ENCODE data around the gene PAQR5.
"Not testable (repeated sequence)": the region's sequence is repeated elsewhere in the genome, so short reads cannot be mapped to it uniquely, and the experiment has no call there.

Gene PAQR5, protein sequence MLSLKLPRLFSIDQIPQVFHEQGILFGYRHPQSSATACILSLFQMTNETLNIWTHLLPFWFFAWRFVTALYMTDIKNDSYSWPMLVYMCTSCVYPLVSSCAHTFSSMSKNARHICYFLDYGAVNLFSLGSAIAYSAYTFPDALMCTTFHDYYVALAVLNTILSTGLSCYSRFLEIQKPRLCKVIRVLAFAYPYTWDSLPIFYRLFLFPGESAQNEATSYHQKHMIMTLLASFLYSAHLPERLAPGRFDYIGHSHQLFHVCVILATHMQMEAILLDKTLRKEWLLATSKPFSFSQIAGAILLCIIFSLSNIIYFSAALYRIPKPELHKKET

DNA sequence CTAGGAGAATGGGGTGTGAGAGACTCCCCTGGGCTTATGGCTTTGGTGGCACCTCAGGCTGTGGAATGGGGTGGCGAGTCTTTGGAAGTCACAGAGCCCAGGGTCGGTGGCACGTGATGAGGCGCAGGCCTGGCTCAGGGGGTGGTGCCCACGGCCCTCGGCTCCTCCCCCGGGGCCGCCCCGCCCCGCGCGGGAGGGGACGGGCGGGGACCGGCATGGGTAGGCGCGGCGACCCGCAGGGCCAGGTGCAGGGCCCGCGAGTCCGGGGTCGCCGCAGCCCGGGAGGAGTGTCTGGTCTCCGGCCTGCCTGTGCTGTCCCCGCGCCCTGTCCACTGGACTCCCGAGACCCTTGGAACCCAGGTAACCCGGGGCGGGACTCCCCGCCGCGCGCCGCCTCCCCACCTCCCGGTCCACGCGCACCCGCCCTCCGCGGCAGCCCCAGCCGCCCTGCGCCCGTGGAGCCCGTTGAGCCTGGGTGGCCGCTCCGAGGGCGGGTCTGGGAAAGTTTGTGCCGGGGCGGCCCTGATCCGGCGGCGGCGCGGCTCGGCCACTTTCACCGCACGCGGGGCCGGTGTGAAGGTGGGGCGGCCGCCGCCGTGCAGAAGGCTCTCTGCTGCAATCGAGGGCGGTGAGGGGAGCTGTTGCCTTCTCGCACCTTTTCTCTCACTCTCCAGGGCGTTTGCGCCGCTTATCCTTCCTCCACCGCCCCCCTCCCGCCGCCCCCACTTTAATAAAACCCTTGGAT lies at the start of gene PAQR5:
Gene PAQR5 (plus strand): TSS at position 216 of the 745 bp plus-strand sequence. CDS start 61,169 bp downstream, outside the sequence.
- DNase-seq = no peak

DNA sequence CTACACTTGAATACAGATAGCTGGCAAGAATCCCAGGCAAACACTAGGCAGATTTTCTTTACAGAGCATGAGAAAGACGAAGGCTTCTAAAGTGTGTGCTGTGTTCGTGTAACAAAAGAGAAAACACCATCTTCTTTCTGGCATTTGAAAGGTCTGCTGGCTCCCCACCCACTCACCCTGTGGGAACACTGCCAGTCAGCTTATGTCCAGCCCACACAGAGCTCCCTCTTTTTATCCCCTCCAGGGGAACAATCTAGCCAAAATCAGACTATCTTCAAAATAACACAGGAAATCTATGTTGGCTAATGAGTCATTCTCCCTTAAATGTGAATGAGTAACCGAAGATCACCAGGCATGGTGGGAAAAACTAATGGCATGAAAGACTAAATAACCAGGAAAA lies 45.6 kb upstream of the PAQR5 start:
- DNase-seq = no peak

DNA sequence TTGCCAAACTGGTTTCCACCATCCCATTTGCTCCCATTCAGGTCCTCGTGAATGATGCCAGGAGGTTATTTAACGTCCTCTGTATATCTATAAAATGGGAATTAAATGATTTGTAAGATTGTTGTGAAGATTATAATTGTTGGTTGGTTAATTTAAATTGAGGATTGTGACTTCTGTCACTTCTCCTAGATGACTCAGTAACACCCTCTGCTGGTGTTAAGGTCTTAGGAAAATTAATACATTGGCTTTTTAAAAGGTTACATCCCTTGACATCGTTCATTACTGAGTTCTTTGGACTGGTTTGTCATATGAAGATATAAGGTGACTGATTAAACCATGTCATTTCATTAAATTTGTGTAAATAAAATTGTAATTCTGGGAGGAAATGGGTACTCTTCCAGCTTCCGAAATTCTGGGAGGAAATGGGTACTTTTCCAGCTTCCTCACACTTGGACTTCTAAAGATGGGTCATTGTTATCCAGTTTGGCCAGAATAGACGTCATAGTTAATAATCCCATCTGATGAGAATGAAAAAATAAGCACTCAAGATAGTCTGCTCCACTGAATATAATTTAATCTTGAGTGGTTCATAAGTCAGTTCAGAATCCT lies 33.3 kb upstream of the PAQR5 start:
- no peak for DNase-seq

DNA sequence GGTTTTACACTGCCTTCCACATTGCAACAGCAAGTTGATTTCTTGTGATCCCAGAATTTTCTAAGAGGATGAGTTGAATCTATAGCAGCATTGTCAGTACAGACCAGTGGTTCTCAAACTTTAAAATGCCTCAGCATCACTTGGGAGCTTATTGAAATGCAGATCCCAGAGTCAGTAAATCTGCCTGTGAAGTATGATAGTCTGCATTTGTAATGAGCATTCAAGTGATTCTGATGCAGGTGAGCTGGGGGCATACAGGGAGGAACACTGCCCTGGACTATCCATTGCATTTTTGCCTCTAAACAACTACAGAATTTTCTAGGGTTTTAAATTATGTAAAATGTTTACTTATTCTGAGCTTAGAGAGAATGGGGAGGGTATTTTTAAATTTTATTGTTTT lies 27.5 kb upstream of the PAQR5 start:
- DNase-seq = no peak

DNA sequence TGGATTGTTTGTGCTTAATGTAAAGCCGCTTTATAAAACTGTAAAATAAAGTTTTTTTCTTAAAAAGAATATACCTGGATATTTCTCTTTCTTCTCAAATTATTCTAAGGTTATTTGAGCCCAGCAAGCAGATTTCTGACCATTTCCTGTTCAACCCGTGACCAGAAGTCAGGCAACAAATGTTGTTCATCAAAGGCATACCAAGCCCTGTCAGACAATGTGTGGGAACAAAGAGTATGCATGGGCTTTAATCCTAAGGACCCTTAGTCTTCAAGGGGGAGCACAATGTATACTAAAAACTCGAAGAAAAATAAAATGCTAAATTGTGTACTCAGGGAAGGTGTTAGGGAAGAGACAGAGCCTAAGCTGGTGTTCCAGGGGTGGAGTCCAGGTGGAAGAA lies 26.6 kb upstream of the PAQR5 start:
- no peak for DNase-seq

DNA sequence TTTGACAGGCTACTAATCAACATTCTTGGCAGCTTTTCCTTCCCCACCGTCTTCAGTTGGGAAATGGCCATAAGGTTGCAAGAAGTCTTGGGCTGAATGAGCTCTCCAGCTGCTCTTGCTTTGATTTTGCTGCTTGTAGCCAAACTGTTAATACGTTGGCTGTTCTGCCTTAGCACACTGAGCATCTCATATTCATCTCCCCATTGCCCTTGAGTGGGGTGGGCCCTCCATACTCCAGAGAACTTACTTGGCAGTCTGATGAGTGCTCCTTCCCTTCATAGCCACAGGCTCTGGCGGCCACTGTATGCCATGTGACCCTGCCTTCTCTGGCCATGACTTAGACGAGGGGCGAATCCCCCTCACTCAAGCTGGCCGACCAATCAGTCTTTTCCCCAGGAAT lies 25.8 kb upstream of the PAQR5 start:
- DNase-seq = no peak

DNA sequence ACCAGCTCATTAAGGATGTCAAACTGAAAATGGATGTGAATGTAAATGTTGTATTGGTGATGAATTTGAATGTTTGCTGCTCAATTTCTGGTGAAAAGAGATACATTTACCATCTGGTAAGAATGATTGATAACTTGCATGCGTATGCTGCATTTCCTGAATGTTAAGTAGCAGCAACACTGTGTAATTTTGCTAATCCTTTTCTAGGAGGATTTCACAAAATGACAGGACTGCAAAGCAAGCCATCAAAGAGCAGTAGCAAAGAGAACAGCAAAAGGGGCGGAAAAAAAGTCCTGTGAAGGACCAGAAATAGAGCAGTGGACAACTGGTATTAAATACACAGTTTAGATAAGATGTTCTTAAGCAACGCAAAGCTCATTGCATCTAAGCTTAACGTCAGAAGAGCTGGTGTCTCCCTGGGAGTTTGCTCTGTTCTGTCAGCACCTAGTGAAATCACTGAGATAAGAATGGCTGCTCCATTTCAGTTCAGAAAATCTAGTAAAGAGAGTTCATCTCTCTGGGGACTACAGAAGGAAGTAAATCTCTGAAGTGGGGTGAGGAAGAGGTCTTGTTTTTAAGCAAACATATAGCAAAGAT lies 23.5 kb upstream of the PAQR5 start:
- no peak for DNase-seq

DNA sequence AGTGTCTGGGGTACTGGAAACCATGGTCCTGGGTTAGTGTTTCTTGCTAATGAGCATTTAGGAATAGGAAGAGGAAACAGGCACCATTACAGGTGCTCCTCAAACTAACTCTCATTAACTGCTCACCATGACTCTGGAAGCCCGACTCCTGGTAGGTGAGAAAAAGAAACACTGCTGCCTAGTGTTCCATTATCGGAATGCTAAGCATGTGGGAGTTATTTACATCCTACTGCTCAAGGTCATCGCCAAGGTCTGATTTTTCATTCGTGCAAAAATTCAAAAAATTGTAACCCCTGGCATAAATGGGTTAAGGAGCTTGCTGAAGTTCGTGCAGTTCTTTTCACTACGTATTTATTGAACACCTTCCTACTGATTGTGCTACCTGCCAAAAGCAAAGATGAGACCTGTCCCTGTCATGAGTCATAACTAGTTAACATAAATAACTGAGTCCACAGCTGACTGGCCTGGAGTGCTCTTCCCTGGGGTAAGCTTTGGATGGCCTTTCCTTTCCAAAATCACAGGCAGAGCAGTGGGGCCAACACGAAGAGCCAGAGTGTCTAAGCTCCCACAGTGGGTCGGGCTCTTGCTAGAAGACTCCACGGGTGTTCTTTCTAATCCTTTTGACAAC lies 22.7 kb upstream of the PAQR5 start:
- DNase-seq = no peak

DNA sequence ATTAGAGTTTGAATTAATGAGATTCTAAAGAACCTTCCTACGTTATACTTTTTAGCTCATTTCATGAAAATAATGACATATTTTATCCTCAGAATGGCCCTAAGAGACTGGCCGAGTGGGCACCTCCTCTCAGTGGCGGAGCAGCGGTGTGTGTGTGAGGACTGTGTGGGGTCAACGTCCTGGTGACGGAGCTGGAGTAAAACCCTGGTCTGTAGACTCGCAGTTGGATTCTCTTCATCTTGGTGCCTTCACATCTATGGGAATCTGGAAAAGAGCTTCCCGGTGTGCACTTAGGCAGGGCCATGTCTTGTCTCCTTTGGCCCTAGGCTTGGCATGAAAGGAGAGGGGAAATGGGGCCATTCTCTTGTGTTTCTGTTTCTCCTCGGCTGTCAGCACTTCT lies 21.4 kb upstream of the PAQR5 start:
- DNase-seq = no peak

DNA sequence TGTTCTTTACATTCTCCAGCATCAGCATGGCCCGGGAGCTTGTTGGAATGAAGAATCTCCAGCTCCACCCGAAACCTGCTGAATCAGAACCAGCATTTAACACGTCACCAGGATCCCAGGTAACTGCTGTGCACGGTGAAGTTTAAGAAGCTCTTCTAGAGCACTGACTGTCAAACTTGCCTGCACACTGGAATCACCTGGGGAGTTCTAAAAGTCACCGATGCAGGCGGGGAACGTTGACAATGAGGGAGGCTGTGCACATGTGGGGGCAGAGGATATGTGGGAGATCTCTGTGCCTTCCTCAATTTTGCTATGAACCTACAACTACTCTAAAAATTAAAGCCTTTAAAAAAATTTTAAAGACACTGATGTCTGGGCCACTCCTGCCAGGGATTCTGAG lies 19.1 kb upstream of the PAQR5 start:
- DNase-seq = no peak

DNA sequence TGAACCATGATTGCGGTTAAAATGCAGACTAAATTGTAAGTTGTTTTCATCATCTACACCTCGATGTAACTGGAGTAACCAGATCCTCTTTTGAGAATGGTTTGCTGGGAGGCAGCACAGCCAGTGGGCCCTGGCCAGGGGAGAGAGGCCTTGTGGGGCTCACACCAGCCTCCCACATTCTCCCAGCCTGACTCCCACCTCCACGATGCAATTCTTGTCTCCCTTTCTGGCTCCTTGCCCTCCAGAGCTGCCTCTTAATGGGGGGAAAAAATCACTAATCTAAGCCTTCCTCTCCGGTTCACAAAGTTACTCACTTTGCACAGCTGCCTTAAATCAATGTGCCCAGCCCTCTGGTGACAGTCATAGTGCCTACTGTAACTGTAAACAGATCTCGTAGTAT lies 17.9 kb upstream of the PAQR5 start:
- DNase-seq = no peak

DNA sequence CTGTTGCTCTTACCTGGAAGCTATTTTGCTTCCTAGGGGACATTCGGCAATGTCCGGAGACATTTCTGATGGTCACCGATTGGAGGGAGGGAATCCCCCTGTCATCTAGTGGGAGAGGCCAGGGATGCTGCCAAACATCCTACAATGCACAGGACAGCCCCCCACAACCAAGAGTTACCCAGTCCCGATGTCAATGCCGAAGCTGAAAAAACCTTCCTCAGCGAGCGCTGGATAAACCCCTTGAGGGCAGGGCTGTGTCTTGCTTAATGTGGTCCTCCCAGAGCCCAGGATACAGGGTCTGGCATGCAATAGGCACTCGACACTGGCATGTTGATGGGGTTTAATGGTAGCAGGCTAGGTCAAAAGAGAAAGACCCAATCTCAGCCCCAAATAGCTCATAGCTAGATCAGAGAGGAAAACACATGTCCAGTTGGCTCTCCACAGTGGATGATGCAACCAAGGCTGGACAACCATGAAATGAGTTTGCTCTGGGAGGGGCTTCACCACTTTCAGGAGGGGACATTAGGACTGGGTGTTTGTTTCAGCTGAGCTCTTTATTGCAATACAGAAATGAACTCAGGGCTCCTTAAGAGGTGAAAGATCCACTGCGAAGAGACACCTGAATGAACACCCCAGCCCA lies 16.5 kb upstream of the PAQR5 start:
- DNase-seq = no peak

DNA sequence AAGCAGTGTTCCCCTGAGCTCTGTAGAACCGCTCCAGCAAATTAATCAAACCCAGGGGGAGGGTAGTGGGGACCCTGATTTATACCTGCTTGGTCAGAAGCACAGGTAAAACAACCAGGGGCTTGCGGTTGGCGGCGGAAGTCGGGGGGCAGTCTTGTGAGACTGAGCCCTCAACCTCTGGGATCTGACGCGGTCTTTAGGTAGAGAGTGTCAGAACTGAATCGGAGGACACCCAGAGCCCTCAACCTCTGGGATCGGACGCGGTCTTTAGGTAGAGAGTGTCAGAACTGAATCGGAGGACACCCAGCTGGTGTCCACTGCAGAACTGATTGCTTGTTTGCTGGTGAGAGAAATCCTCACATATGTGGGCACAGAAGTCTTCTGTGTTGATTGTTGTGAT lies 12.9 kb upstream of the PAQR5 start:
- no peak for DNase-seq

DNA sequence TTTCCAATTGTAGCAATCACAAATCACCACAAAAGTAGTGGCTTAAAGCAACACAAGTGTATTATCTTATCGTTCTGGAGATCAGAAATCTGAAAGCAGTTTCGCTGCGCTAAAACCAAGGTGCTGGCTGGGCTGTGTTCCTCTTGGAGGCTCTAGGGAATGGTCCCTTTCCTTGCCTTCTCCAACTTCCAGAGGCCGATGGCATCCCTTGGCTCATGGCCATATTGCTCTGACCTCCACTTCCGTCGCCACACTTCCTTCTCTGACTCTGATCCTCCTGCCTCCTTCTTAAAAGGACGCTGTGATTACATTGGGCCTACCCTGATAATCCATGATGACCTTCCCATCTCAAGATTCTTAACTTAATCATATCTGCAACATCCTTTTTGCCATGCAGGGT lies 10.7 kb upstream of the PAQR5 start:
- DNase-seq = no peak

DNA sequence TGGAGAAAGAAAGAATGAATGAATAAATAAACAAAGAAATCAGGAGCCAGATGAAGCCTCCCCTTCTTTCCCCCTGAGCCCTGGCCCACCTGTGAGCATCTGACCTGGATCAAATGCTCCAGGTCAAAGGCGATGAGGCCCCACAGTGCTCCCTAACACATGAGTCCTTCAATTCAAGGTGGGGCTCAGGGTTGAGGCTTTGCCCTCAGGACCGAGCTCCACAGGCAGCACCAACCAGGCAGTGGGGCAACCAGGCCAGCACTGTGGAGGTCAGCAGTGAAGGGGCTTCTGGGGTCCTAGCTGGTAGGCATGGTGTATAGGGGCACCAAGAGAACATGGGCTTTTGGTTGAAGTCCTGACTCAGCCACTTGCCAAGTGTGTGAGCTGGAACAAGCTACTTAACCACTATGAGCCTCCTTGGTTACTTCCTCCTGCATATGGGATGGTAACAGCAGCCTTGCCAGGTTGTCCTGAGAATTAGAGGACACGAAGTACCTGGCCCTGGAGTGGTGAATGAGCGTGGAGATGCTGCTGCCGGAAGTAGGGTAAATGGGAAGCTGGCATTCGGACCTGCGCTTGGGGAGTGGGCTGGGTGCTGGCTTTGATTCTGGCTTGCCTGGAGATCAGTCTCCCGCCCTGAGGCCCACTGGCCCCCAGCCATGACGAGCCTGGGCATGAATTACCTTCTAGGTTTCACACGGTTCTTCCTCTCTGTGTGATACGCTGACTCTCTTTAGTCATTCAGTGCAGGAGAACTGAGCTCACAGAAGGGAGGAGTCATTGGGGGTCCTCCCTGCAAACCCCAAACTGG lies 10.0 kb upstream of the PAQR5 start:
- no peak for DNase-seq

DNA sequence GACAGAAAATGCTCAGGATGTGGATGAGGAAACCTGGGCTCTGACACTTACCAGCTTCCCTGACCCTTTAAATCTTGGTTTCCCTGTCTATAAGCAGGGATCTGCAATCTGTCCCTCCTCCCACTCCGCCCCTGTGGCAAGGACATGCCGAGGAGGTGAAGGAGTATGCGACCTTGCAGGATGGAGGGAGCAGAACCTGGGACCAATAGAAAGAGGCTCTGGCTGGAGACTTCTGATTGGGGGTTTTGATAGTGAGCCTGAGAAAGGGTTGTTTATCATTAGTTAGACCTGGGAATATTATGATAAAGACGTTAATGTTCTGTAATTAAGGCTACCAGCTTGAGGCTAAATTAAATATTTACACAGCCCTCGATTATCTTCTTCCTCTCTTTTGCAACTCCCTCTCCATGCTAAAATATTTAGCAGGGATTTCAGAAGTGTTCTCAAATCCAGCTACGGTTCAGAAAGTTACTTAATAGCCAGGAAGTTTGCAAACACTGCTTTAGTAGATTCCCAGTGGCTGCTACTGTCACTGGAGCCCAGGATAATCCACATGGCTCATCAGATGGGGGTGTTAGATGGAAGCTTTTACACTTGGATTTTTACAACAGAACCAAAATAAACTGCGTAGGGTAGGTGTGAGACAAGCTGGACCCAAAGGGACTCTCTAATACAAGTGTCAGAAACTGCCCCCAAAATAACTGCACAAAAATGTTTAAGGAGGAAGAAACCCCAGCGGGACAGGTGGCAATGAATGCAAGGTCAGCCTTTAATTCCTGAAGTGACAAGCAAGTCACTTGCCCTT lies 9.2 kb upstream of the PAQR5 start:
- no peak for DNase-seq

DNA sequence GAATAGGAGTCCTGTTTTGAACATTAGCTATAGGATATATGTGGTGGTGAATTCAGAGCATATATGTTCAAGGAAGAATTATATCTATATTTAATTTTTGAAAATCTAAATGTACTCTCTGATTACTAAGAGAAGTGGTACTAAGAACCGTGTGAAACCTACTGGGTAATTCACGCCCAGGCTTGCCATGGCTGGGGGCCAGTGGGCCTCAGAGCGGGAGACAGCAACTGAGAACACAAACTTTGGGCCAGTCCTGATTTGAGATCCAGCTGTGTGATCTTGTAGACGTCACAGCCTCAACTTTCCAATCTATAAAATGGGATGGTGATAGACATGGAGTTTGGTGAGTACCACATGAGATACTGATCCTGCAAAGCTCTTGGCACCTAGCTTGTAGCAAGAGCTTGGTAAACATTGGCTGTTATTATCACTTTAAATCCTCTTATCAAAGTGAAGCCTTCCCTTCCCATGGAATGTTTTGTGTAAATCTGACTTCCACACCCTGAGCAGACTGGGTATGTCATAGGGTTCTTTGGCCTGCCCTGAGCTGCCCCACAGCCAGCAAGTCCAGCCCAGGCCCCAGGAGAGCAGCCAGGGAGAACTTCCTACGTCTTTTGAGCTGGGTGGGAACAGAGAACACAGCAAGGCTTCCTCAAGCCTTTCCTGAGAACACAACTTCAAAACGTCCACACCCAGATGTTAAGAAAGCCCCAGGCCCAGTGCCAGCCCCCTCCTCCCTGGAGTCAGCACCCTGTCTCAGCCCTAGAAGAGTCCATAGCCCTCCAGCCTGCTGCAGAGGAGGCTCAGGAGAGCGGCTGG lies 8.2 kb upstream of the PAQR5 start:
- no peak for DNase-seq

DNA sequence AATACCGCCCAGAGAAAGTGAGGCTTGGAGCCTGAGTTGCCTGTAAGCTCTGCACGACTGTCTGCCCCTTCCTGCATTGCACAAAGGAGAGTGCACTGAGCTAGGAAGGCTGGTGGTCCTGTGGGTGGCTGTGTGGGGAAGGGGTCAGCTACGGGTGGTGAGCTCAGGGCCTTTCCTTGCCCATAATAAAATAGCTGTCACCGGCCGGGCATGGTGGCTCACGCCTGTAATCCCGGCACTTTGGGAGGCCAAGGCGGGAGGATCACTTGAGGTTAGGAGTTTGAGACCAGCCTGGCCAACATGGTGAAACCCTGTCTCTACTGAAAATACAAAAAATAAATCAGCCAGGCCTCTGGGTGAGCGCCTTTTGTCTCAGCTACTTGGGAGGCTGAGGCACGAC lies 7.1 kb upstream of the PAQR5 start:
- DNase-seq = not testable (repeated sequence)

DNA sequence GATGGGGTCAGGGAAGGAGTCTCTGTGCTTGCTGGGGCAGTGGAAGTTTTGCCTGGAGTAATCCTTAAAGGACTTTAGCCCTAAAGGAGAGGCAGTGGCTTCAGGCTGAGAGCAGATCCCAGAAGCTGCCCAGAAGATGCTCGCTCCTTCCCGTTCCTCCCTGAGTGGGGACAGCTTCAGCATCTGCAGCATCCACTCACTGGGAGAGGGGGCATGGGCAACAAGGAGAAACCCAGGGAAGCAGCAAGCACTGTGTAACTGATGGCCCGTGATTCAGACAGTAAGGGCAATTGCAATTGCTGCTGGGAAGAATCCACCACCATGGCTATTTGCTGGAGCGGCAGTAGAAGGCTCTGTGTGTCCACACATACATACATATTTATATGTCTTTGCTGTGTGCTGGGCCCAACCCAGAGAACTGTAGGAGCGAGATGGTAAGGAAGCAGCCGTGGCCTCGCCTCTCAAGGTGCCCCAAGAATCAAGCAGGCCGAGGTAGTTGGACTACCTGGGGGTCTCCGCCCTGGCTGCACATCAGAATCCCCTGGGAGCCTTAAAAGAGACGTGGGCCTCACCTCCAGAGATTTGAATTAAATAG lies 5.8 kb upstream of the PAQR5 start:
- no peak for DNase-seq
